Measurements from ENCODE around the gene PTRH1. TPM values are rescaled to one million over a fixed set of nuclear protein-coding genes. Genes with fewer than 3 reads are reported as not detected.
A peak's percentile ranks its signal among the peaks of the same experiment; 100 is the strongest.

PTRH1 gene
- total RNA-seq, 2 donors from 2014 or later: 23.6 to 64.9 TPM

DNA sequence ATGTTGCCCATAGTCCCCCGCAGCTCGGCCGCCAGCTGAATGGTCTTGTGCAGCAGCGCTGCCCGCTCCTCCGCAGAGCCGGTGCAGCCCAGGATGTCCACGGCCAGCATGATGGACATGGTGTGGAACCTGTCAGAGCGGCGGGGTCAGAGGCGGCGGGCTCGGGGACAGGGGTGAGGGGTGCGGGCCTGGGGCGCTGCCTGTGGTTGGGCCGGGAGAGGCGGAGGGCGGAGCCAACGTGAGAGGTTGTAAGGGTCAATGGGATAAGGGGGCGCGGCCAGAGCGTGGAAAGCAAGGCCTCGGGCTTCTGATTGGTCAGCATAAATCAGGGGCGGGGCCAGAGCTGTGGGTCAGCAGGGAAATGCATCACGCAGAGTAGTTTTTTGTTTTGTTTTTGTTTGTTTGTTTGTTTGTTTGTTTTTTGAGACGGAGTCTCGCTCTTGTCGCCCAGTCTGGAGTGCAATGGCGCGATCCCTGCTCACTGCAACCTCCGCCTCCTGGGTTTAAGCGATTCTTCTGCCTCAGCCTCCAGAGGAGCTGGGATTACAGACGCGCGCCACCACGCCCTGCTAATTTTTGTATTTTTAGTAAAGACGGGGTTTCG lies 26.5 kb upstream of the PTRH1 start:
- H3K9me3 ChIP-seq: no peaks in the 10 kb centered on the region
- intact Hi-C loops (cut with DNase I): loop anchor here (10.0 kb wide), 1 partner anchor 263 kb away; no protein-coding TSS in a partner anchor
- no peaks in the 10 kb centered on the region for H3K36me3 ChIP-seq (replicated peaks in 1 of 2; ENCODE audit: insufficient read depth in 1 of 2, low read depth in 2 of 2)
- H3K27ac ChIP-seq: peak overlapping the region in 2 of 4 donors; percentile 24 to 58
- DNase-seq: peak; percentile 74 to 90 (median 84)
- peaks cover 15% of the 10 kb centered on the region for H3K4me1 ChIP-seq
- WGBS, 2 donors: 19 to 22% methylated on average over 29 to 38 of the region's 38 CpGs
- H3K4me3 ChIP-seq: no peak overlapping the region
- TF ChIP-seq, protein P1, sequence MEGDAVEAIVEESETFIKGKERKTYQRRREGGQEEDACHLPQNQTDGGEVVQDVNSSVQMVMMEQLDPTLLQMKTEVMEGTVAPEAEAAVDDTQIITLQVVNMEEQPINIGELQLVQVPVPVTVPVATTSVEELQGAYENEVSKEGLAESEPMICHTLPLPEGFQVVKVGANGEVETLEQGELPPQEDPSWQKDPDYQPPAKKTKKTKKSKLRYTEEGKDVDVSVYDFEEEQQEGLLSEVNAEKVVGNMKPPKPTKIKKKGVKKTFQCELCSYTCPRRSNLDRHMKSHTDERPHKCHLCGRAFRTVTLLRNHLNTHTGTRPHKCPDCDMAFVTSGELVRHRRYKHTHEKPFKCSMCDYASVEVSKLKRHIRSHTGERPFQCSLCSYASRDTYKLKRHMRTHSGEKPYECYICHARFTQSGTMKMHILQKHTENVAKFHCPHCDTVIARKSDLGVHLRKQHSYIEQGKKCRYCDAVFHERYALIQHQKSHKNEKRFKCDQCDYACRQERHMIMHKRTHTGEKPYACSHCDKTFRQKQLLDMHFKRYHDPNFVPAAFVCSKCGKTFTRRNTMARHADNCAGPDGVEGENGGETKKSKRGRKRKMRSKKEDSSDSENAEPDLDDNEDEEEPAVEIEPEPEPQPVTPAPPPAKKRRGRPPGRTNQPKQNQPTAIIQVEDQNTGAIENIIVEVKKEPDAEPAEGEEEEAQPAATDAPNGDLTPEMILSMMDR (IDR thresholded peaks at IDR 0.05): no peak
- TF ChIP-seq POLR2A (IDR thresholded peaks at IDR 0.05): no peak
- no peaks in the 10 kb centered on the region for H3K27me3 ChIP-seq
- ATAC-seq: peak; percentile 83

GRCh38 chr9:127739614-127740330 lies 24.3 kb upstream of the PTRH1 start:
- 70 to 78% methylated on average over 9 to 19 of the region's 19 CpGs for WGBS, 2 donors
- intact Hi-C loops (cut with DNase I): loop anchor here (5.0 to 10.0 kb wide), 3 partner anchors 135 to 265 kb away; partner anchors contain the start of genes AK1 and PIP5KL1
- ATAC-seq: no peak
- no peak overlapping the region for H3K4me3 ChIP-seq
- no peaks in the 10 kb centered on the region for H3K36me3 ChIP-seq (replicated peaks in 1 of 2; ENCODE audit: insufficient read depth in 1 of 2, low read depth in 2 of 2)
- H3K27me3 ChIP-seq: no peaks in the 10 kb centered on the region
- H3K9me3 ChIP-seq: no peaks in the 10 kb centered on the region
- H3K27ac ChIP-seq: no peak overlapping the region
- H3K4me1 ChIP-seq: peaks cover 15% of the 10 kb centered on the region
- no peak for DNase-seq
- TF ChIP-seq POLR2A (IDR thresholded peaks at IDR 0.05): no peak
- TF ChIP-seq, protein P1 (IDR thresholded peaks at IDR 0.05): no peak

GRCh38 chr9:127738666-127739065 lies 23.2 kb upstream of the PTRH1 start:
- intact Hi-C loops (cut with DNase I): loop anchor here (5.0 to 10.0 kb wide), 2 partner anchors 136 to 194 kb away; partner anchors contain the start of genes AK1 and PIP5KL1
- TF ChIP-seq POLR2A (IDR thresholded peaks at IDR 0.05): no peak
- TF ChIP-seq, protein P1 (IDR thresholded peaks at IDR 0.05): no peak
- Histone ChIP-seq H3K36me3 (replicated peaks in 1 of 2; ENCODE audit: insufficient read depth in 1 of 2, low read depth in 2 of 2) (no peaks in the 10 kb centered on the region), H3K27ac (no peak overlapping the region), H3K4me3 (no peak overlapping the region), H3K4me1 (peaks cover 23% of the 10 kb centered on the region), H3K9me3 (no peaks in the 10 kb centered on the region), H3K27me3 (no peaks in the 10 kb centered on the region)
- no peak for ATAC-seq
- no peak for DNase-seq
- WGBS, 2 donors: 73 to 75% methylated on average over 2 to 12 of the region's 13 CpGs

GRCh38 chr9:127735530-127736185 lies 20.2 kb upstream of the PTRH1 start:
- TF ChIP-seq, protein P1 (IDR thresholded peaks at IDR 0.05): no peak
- TF ChIP-seq POLR2A (IDR thresholded peaks at IDR 0.05): no peak
- WGBS, 2 donors: 20 to 21% methylated on average over 12 to 15 of the region's 15 CpGs
- ATAC-seq: no peak
- Histone ChIP-seq H3K4me3 (no peak overlapping the region), H3K9me3 (no peaks in the 10 kb centered on the region), H3K36me3 (replicated peaks in 1 of 2; ENCODE audit: insufficient read depth in 1 of 2, low read depth in 2 of 2) (no peaks in the 10 kb centered on the region), H3K27ac (peak overlapping the region in 2 of 4 donors; percentile 93 to 99), H3K4me1 (peaks cover 7% of the 10 kb centered on the region), H3K27me3 (no peaks in the 10 kb centered on the region)
- no peak for DNase-seq
- intact Hi-C loops (cut with DNase I): loop anchor here (5.0 to 10.0 kb wide), 2 partner anchors 139 to 197 kb away; partner anchors contain the start of genes AK1 and PIP5KL1

All from body of pancreas (tissue), 4 donors.